LNCAP (cell line): ENCODE data around the gene IMPA2.

ENCODE experiments used
- CTCF ChIP-seq: fragments of 450-650 bp; IDR thresholded peaks from 2 replicates; pipeline ENCODE4 v1.5.1; 2017; ENCODE audit warnings: mild to moderate bottlenecking

Gene IMPA2

DNA sequence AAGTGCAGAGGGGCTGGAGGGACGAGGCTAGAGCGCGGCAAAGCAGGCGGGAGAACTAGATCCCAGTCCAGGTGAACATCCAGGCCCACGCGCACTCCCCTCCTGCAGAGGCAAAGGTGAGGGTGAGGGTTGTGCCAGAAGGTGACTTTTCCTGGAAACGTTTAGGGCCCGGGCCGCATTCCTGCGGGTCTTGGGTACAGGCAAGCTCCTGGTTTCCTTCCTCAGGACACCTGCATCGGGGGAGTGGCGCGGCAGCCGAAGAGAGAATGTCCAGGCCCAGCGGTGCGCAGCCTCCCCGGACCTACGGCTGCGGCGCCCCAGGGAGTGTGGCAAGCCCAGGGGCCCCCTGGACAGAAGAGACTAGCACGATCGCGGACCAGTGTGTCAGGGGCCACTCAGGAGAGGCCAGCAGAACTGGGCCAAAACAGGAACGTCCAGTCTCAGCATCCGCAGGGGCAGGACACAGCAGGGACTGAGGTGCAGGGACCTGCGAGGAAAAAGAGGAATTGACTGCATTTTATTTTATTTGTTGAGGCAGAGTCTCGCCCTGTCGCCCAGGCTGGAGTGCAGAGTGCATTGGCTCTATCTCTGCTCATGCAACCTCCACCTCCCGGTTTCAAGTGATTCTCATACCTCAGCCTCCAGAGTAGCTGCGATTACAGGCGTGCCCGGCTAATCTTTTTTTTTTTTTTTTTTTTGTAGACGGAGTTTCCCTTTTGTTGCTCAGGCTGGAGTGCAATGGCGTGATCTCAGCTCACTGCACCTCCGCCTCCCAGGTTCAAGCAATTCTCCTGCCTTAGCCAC lies 8.7 kb upstream of the IMPA2 start:
- no peak for TF ChIP-seq CTCF

GRCh38 chr18:11974741-11975325 lies 6.5 kb upstream of the IMPA2 start:
- no peak for TF ChIP-seq CTCF

GRCh38 chr18:11975723-11976122 lies 5.6 kb upstream of the IMPA2 start:
- no peak for TF ChIP-seq CTCF

- no peak for TF ChIP-seq CTCF
These were observed 4.8 kb upstream of the IMPA2 start for GRCh38 chr18:11976315-11977152.

DNA sequence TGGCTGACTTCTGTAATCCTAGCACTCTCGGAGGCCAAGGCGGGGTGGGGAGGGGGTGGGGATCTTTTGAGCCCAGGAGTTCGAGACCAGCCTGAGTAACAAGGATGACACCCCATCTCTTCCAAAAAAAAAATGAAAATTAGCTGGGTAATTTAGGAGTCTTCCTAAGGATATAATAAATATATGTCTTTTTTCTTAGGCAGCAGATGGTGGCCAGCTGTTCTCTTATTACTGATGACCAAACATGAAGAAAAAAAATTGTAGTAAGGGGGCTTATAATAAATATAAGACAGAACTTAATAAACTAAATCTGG lies 4.2 kb upstream of the IMPA2 start:
- no peak for TF ChIP-seq CTCF

- TF ChIP-seq CTCF = no peak
These were observed 2.4 kb upstream of the IMPA2 start for GRCh38 chr18:11978956-11979355.

GRCh38 chr18:11980163-11980493 lies 1.2 kb upstream of the IMPA2 start:
- no peak for TF ChIP-seq CTCF
